K562 (cell line): ENCODE measurements around the gene ZPLD1.

Experiments used
- EGR1 ChIP-seq: fragments of 450-650 bp; conservative IDR thresholded peaks from 2 replicates; pipeline ENCODE4 v1.6.1; 2017; ENCODE audit warnings: mild to moderate bottlenecking
- ELF1 ChIP-seq: fragments of 200-800 bp; sonication (Bioruptor generic); IDR thresholded peaks from 2 replicates; pipeline ENCODE4 v1.6.1; 2016; ENCODE audit warnings: missing genetic modification characterization, missing compliant biosample characterization
- FOS ChIP-seq: IDR thresholded peaks from 3 replicates; pipeline ENCODE4 v1.6.1; 2011; ENCODE audit not compliant: insufficient read length; ENCODE audit errors: extremely low read depth
- MEF2A ChIP-seq: IDR thresholded peaks from 2 replicates; pipeline ENCODE4 v1.6.1; 2011; ENCODE audit warnings: low read depth, mild to moderate bottlenecking, low read length, moderate library complexity; ENCODE audit not compliant: control insufficient read depth
- MEF2D ChIP-seq: conservative IDR thresholded peaks from 2 replicates; pipeline ENCODE4 v1.6.1; 2016; ENCODE audit warnings: low read depth, missing genetic modification characterization, missing compliant biosample characterization
- MTA2 ChIP-seq: fragments of 450-650 bp; IDR thresholded peaks from 2 replicates; pipeline ENCODE4 v1.6.1; 2016; ENCODE audit warnings: low read depth
- NFIC ChIP-seq: fragments of 450-650 bp; IDR thresholded peaks from 2 replicates; pipeline ENCODE4 v1.6.1; 2017; ENCODE audit warnings: mild to moderate bottlenecking, inconsistent platforms
- POLR2A ChIP-seq: fragments of 450-650 bp; conservative IDR thresholded peaks from 2 replicates; pipeline ENCODE4 v1.6.1; 2016
- SPI1 ChIP-seq: IDR thresholded peaks from 2 replicates; pipeline ENCODE4 v1.6.1; 2011; ENCODE audit warnings: low read depth, low read length, control low read depth, borderline replicate concordance
- TRIM24 ChIP-seq, 2 experiments: fragments of 450-650 bp; IDR thresholded peaks; 2 replicates each; pipeline ENCODE4 v1.6.1; 2016
- ZNF280B ChIP-seq: fragments of 250-450 bp; sonication (Bioruptor Pico); IDR thresholded peaks from 2 replicates; pipeline ENCODE4 v1.5.1; 2021; ENCODE audit warnings: mild to moderate bottlenecking
- TF ChIP-seq, protein P1 (sequence below), 3 experiments: IDR thresholded peaks in 2 of 3; conservative IDR thresholded peaks in 1 of 3; 2 replicates each; pipeline ENCODE4 v1.5.1; 2011 to 2012; ENCODE audit warnings: low read length in 3 of 3, mild to moderate bottlenecking in 3 of 3, control low read depth in 2 of 3, improper control_type of control experiment in 1 of 3, inconsistent platforms in 1 of 3, low read depth in 1 of 3, mixed read lengths in 1 of 3, moderate library complexity in 1 of 3; ENCODE audit not compliant: insufficient read depth in 2 of 3
- TF ChIP-seq, protein P2 (sequence below): fragments of 250-450 bp; sonication (Bioruptor Pico); IDR thresholded peaks from 2 replicates; pipeline ENCODE4 v1.4.0; 2020; ENCODE audit warnings: mild to moderate bottlenecking
- TF ChIP-seq, protein P3 (sequence below): sonication (generic); formaldehyde crosslinking; IDR thresholded peaks from 2 replicates; pipeline ENCODE4 v1.8.0; 2023; ENCODE audit warnings: mild to moderate bottlenecking, missing genetic modification reagents

DNA sequence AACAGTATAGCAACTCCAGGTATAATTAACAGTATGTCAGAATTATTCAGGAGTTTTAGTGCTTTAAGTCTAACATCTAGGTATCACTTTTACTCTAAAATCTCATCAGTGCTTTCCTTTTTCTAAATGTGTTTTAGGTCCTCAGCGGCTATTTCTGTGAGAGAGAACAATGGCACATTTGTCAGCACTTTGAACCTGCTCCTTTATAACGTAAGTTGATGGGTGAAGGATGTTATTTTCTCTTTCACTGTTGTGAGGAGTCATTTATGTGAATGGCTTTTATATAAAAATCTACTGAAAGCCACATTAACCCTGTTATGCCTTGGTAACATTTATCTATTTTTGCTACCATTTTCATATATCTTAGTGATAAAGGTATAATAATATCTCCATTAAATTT, 22.8 kb downstream of the ZPLD1 start:
- TF ChIP-seq, protein P1, sequence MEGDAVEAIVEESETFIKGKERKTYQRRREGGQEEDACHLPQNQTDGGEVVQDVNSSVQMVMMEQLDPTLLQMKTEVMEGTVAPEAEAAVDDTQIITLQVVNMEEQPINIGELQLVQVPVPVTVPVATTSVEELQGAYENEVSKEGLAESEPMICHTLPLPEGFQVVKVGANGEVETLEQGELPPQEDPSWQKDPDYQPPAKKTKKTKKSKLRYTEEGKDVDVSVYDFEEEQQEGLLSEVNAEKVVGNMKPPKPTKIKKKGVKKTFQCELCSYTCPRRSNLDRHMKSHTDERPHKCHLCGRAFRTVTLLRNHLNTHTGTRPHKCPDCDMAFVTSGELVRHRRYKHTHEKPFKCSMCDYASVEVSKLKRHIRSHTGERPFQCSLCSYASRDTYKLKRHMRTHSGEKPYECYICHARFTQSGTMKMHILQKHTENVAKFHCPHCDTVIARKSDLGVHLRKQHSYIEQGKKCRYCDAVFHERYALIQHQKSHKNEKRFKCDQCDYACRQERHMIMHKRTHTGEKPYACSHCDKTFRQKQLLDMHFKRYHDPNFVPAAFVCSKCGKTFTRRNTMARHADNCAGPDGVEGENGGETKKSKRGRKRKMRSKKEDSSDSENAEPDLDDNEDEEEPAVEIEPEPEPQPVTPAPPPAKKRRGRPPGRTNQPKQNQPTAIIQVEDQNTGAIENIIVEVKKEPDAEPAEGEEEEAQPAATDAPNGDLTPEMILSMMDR (IDR thresholded peaks at IDR 0.05 in 2 of 3, conservative IDR thresholded peaks at IDR 0.05 in 1 of 3; ENCODE audit: insufficient read depth in 2 of 3, low read depth in 1 of 3, low read length in 3 of 3): no peak
- TF ChIP-seq MEF2A (no peak), MEF2D (tag) (no peak), EGR1 (no peak), FOS (no peak), SPI1 (no peak), ZNF280B (CRISPR knock-in tag) (no peak), POLR2A (no peak), TRIM24 (IDR thresholded peaks at IDR 0.05) (no peak), MTA2 (no peak), NFIC (no peak), ELF1 (tag) (no peak)
- TF ChIP-seq, protein P2, sequence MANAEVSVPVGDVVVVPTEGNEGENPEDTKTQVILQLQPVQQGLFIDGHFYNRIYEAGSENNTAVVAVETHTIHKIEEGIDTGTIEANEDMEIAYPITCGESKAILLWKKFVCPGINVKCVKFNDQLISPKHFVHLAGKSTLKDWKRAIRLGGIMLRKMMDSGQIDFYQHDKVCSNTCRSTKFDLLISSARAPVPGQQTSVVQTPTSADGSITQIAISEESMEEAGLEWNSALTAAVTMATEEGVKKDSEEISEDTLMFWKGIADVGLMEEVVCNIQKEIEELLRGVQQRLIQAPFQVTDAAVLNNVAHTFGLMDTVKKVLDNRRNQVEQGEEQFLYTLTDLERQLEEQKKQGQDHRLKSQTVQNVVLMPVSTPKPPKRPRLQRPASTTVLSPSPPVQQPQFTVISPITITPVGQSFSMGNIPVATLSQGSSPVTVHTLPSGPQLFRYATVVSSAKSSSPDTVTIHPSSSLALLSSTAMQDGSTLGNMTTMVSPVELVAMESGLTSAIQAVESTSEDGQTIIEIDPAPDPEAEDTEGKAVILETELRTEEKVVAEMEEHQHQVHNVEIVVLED: no peak
- TF ChIP-seq, protein P3, sequence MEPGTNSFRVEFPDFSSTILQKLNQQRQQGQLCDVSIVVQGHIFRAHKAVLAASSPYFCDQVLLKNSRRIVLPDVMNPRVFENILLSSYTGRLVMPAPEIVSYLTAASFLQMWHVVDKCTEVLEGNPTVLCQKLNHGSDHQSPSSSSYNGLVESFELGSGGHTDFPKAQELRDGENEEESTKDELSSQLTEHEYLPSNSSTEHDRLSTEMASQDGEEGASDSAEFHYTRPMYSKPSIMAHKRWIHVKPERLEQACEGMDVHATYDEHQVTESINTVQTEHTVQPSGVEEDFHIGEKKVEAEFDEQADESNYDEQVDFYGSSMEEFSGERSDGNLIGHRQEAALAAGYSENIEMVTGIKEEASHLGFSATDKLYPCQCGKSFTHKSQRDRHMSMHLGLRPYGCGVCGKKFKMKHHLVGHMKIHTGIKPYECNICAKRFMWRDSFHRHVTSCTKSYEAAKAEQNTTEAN (CRISPR knock-in tag): no peak
